Measurements from ENCODE around the gene ART1.

GRCh38 chr11:3637201-3637600 is 7.7 kb upstream of the ART1 start:
- TF ChIP-seq JUN (IDR thresholded peaks at IDR 0.05; ENCODE audit: borderline replicate concordance, insufficient read depth, insufficient read length, low read depth) (no peak), MAX (IDR thresholded peaks at IDR 0.05; ENCODE audit: insufficient read depth, insufficient read length) (no peak)

Data from endothelial cell of umbilical vein (primary cell).